OCI-LY7 (cell line): ENCODE measurements around the gene DNAJC25. TPM values are rescaled to one million over a fixed set of nuclear protein-coding genes. Genes with fewer than 3 reads are reported as not detected.
A peak's percentile ranks its signal among the peaks of the same experiment; 100 is the strongest.

Source experiments
- BruUV-seq: library from RNA; stranded (reverse); fragments of 400-500 nt; replicated peaks from 2 replicates; lab custom pipeline; 2021; lab: Mats Ljungman, UMichigan
- CTCF ChIA-PET: fragments of 300-600 bp; sonication (Branson Sonifier 250); formaldehyde crosslinking; loops from one replicate; lab custom pipeline; 2022; ENCODE audit warnings: antibody characterized with exemption; ENCODE audit not compliant: unreplicated experiment; lab: Charles Lee
- POLR2A ChIA-PET: fragments of 300-600 bp; sonication (Branson Sonifier 250); formaldehyde crosslinking; loops from one replicate; lab custom pipeline; 2022; ENCODE audit warnings: antibody characterized with exemption; lab: Charles Lee
- DNase-seq: peaks from one replicate; pipeline ENCODE4 v3.0.0-alpha.2; 2015; ENCODE audit warnings: low spot score
- H2AFZ ChIP-seq: fragments of 200-600 bp; sonication (generic), shearing (Covaris generic); 2 replicates; pipeline ENCODE4 v1.6.1; 2014; ENCODE audit warnings: mild to moderate bottlenecking, antibody characterized with exemption, low read length, moderate library complexity
- H3K27ac ChIP-seq: fragments of 200-600 bp; sonication (generic); 2 replicates; pipeline ENCODE4 v1.5.1; 2014; ENCODE audit warnings: mixed run types, low read depth, mild to moderate bottlenecking, moderate library complexity, low read length, inconsistent platforms; ENCODE audit not compliant: poor library complexity, severe bottlenecking
- H3K36me3 ChIP-seq: fragments of 200-600 bp; sonication (generic); 2 replicates; pipeline ENCODE4 v1.6.1; 2014; ENCODE audit warnings: mild to moderate bottlenecking, antibody characterized with exemption, low read length, moderate library complexity, mixed read lengths; ENCODE audit not compliant: insufficient read depth
- H3K4me1 ChIP-seq: fragments of 200-600 bp; sonication (generic); 2 replicates; pipeline ENCODE4 v1.5.1; 2014; ENCODE audit warnings: mild to moderate bottlenecking, low read length; ENCODE audit not compliant: insufficient read depth, poor library complexity, severe bottlenecking
- H3K4me2 ChIP-seq: fragments of 200-600 bp; sonication (generic); 2 replicates; pipeline ENCODE4 v1.6.1; 2014; ENCODE audit warnings: mild to moderate bottlenecking, low read length
- H3K4me3 ChIP-seq: fragments of 200-600 bp; sonication (generic); 2 replicates; pipeline ENCODE4 v1.5.1; 2014; ENCODE audit warnings: mild to moderate bottlenecking, low read depth, low read length; ENCODE audit not compliant: poor library complexity, severe bottlenecking
- H3K79me2 ChIP-seq: fragments of 200-600 bp; sonication (generic); 2 replicates; pipeline ENCODE4 v1.6.1; 2016; ENCODE audit warnings: low read depth, mild to moderate bottlenecking, low read length, moderate library complexity, mixed read lengths; ENCODE audit not compliant: insufficient read depth
- H3K9me2 ChIP-seq: fragments of 200-600 bp; sonication (generic); 2 replicates; pipeline ENCODE4 v1.6.1; 2016; ENCODE audit warnings: mild to moderate bottlenecking, low read length, mixed read lengths; ENCODE audit not compliant: insufficient read depth
- H3K9me3 ChIP-seq: fragments of 200-600 bp; sonication (generic); 2 replicates; pipeline ENCODE4 v1.6.1; 2014; ENCODE audit warnings: mild to moderate bottlenecking, mixed run types, low read length, mixed read lengths
- H4K20me1 ChIP-seq: fragments of 200-600 bp; sonication (generic); 2 replicates; pipeline ENCODE4 v1.6.1; 2014; ENCODE audit warnings: mild to moderate bottlenecking, antibody characterized with exemption, low read length, moderate library complexity, mixed read lengths; ENCODE audit not compliant: insufficient read depth
- CTCF ChIP-seq: fragments of 200-600 bp; sonication (generic); conservative IDR thresholded peaks from 2 replicates; pipeline ENCODE4 v1.5.1; 2014; ENCODE audit warnings: mild to moderate bottlenecking, antibody characterized with exemption, low read length, moderate library complexity, mixed read lengths
- EZH2phosphoT487 ChIP-seq: fragments of 200-600 bp; sonication (generic); IDR thresholded peaks from 2 replicates; pipeline ENCODE4 v1.6.1; 2018; ENCODE audit warnings: low read depth, borderline replicate concordance, mild to moderate bottlenecking, mixed run types, antibody characterized with exemption, low read length, moderate library complexity, mixed read lengths
- intact Hi-C: fragments of 100-400 bp; cut with micrococcal nuclease; formaldehyde crosslinking; loops from one replicate; pipeline ENCODE4 v1.10.0; 2022; ENCODE audit not compliant: unreplicated experiment
- total RNA-seq, 2 experiments: library from RNA; depleted of rRNA in 1 of 2; stranded (reverse); fragments of >200 nt in 1 of 2; shearing (Covaris generic) in 1 of 2; gene quantifications; 2 replicates each; pipeline ENCODE4 v1.2.3, GENCODE V29; 2014 to 2022

Gene DNAJC25
- total RNA-seq, 2 experiments from 2014 or later: 5.8 to 7.0 TPM

- CTCF ChIA-PET: no interaction called here
- POLR2A ChIA-PET: interaction anchor here (0.7 kb wide), 1 partner anchor 33 kb away, joined by 3 read pairs; no protein-coding TSS in a partner anchor
Measured at GRCh38 chr9:111621895-111622480, 9.1 kb upstream of the DNAJC25 start.

GRCh38 chr9:111622626-111623025 lies 8.5 kb upstream of the DNAJC25 start:
- Histone ChIP-seq H3K9me3 (no peaks in the 10 kb centered on the region), H2AFZ (no peak overlapping the region), H3K27ac (no peak overlapping the region), H3K9me2 (no peaks in the 10 kb centered on the region), H4K20me1 (no peaks in the 10 kb centered on the region), H3K4me3 (no peak overlapping the region), H3K79me2 (no peaks in the 10 kb centered on the region), H3K4me2 (no peak overlapping the region), H3K4me1 (no peaks in the 10 kb centered on the region), H3K36me3 (no peaks in the 10 kb centered on the region)
- TF ChIP-seq EZH2phosphoT487: no peak
- TF ChIP-seq CTCF: no peak
- DNase-seq: no peak
- POLR2A ChIA-PET: no interaction called here
- BruUV-seq: no TSS peak
- intact Hi-C loops: no loop called here
- CTCF ChIA-PET: no interaction called here

More at GRCh38 chr9:111621895-111622480, 9.1 kb upstream of the DNAJC25 start:
- DNase-seq: peak; percentile 33
- Histone ChIP-seq H2AFZ (no peak overlapping the region), H3K4me2 (no peak overlapping the region), H3K9me3 (no peaks in the 10 kb centered on the region), H3K27ac (no peak overlapping the region), H3K4me3 (no peak overlapping the region), H3K79me2 (no peaks in the 10 kb centered on the region), H4K20me1 (no peaks in the 10 kb centered on the region), H3K36me3 (no peaks in the 10 kb centered on the region), H3K9me2 (no peaks in the 10 kb centered on the region), H3K4me1 (no peaks in the 10 kb centered on the region)
- intact Hi-C loops: no loop called here
- no TSS peak for BruUV-seq
- TF ChIP-seq EZH2phosphoT487: no peak
- peak; percentile 87 for TF ChIP-seq CTCF

- no peaks in the 10 kb centered on the region for H3K9me2 ChIP-seq
- H2AFZ ChIP-seq: no peak overlapping the region
- no peaks in the 10 kb centered on the region for H3K36me3 ChIP-seq
- peaks cover 8% of the 10 kb centered on the region for H3K79me2 ChIP-seq
- BruUV-seq: no TSS peak
- no peak for DNase-seq
- H3K4me1 ChIP-seq: peaks cover 10% of the 10 kb centered on the region
- no peaks in the 10 kb centered on the region for H3K9me3 ChIP-seq
- peaks cover 2% of the 10 kb centered on the region; the same call in 1 of the 2 replicates for H4K20me1 ChIP-seq
- POLR2A ChIA-PET: no interaction called here
- TF ChIP-seq EZH2phosphoT487: no peak
- no peak for TF ChIP-seq CTCF
- CTCF ChIA-PET: no interaction called here
- no peak overlapping the region for H3K4me2 ChIP-seq
- intact Hi-C loops: no loop called here
- H3K4me3 ChIP-seq: no peak overlapping the region
- no peak overlapping the region for H3K27ac ChIP-seq
Measured at GRCh38 chr9:111627260-111627963, 3.7 kb upstream of the DNAJC25 start.
